Natural killer cell treated with Interleukin-12 subunit alpha and Interleukin-12 subunit beta and Interleukin-15 and Interleukin-18, amount 100 ng/mL, for 72 hours (primary cell): ENCODE data around the gene SLF2. TPM values are rescaled to one million over a fixed set of nuclear protein-coding genes. Genes with fewer than 3 reads are reported as not detected.

Experiments
- ATAC-seq, 2 donors: fragments of 150-1000 bp; cut with Tn5 transposase in 1 of 2; sonication (Bioruptor Pico), chemical (Tn5 transposase) in 1 of 2; 2 replicates each; pipeline ENCODE4 v1.10.0; 2021
- DNase-seq: peaks from one replicate; pipeline ENCODE4 v3.0.0; 2022; ENCODE audit warnings: low spot score
- H3K27ac Mint-ChIP-seq, 2 donors: 1 replicate in 1 of 2; 2 replicates in 1 of 2; pipeline ENCODE4 v1.8.0; 2022; ENCODE audit warnings: mixed read lengths in 2 of 2, mild to moderate bottlenecking in 1 of 2, moderate library complexity in 1 of 2
- H3K27me3 Mint-ChIP-seq, 2 donors: 1 replicate in 1 of 2; 2 replicates in 1 of 2; pipeline ENCODE4 v1.8.0; 2022; ENCODE audit warnings: mixed read lengths in 2 of 2
- H3K36me3 Mint-ChIP-seq: one replicate; pipeline ENCODE4 v1.8.0; 2022; ENCODE audit warnings: mixed read lengths
- H3K4me1 Mint-ChIP-seq, 2 donors: 1 replicate in 1 of 2; 2 replicates in 1 of 2; pipeline ENCODE4 v1.8.0; 2022; ENCODE audit warnings: low read depth in 2 of 2, mixed read lengths in 2 of 2, mild to moderate bottlenecking in 1 of 2
- H3K4me3 Mint-ChIP-seq: one replicate; pipeline ENCODE4 v1.8.0; 2022; ENCODE audit warnings: mixed read lengths
- H3K9me3 Mint-ChIP-seq: 2 replicates; pipeline ENCODE4 v1.8.0; 2022; ENCODE audit warnings: mixed read lengths
- total RNA-seq, 2 donors: library from RNA; stranded (reverse); gene quantifications; one replicate each; pipeline ENCODE4 v1.2.3, GENCODE V29; 2022

Gene SLF2
- total RNA-seq, 2 donors from 2014 or later: 27.8 to 44.3 TPM

DNA sequence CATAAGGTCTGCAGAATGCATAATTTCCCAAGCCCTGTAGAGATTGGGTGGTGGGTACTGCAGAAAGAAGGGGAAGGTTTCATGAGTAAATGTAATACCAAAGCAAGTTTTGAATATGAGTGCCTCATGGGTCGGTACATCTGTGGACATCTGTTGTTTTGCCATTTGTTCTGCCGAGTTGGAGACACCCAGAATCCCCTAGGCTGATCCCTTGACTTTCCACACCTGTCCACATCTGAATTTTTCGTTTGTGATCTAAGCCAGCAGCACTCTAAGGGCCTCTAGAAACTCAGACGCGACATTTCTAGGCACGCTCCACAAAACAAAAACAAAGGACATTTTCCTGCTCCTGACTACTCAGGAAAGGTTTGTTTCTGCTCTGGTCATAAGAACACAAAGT, 11.7 kb upstream of the SLF2 start:
- H3K4me1 Mint-ChIP-seq: no peaks in the 10 kb centered on the region
- ATAC-seq: no peak
- H3K9me3 Mint-ChIP-seq: no peaks in the 10 kb centered on the region
- H3K27ac Mint-ChIP-seq: no peak overlapping the region
- DNase-seq: no peak
- H3K36me3 Mint-ChIP-seq: no peaks in the 10 kb centered on the region
- H3K4me3 Mint-ChIP-seq: no peak overlapping the region
- peaks cover 5 to 12% of the 10 kb centered on the region in 2 donors for H3K27me3 Mint-ChIP-seq

DNA sequence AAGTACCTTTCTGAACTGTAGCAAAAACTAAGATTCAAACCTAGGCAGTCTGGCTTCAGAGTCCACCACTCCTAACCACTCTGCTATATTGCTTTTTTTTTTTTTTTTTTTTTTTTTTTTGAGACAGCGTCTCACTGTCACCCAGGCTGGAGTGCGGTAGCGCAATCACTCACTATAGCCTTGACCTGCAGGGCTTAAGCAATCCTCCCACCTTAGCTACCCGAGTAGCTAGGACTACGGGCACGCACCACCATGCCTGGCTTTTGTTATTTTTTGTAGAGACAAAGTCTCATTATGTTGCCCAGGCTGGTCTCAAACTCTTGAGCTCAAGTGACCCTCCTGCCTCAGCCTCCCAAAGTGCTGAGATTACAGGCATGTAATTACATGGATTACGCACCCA, 10.1 kb upstream of the SLF2 start:
- Mint-ChIP-seq H3K27ac (no peak overlapping the region), H3K4me1 (peaks cover 4 to 7% of the 10 kb centered on the region in 2 donors), H3K27me3 (peaks cover 5 to 11% of the 10 kb centered on the region in 2 donors), H3K4me3 (no peak overlapping the region), H3K36me3 (no peaks in the 10 kb centered on the region), H3K9me3 (no peaks in the 10 kb centered on the region)
- ATAC-seq (no peak), DNase-seq (no peak)

DNA sequence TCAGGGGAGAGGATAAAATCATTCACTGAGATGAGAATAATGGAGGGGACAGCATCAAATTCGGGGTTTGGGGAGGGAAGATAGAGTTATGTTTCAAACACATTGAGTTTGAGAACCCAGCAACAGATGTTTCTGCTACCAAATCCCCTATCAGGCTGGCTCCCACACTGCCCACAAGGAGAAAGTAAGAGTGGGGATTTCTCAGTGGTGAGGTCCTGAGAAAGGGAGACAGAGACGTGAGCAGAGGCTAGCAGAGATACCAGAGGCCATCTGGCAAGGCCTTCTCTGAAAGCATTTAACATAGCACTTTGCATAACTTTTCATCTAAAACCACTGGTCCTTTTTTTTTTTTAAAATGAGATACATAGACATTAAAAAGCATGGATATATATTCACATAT, 7.8 kb upstream of the SLF2 start:
- H3K36me3 Mint-ChIP-seq: no peaks in the 10 kb centered on the region
- no peak for ATAC-seq
- H3K27me3 Mint-ChIP-seq: peaks cover 0 to 7% of the 10 kb centered on the region in 2 donors

DNA sequence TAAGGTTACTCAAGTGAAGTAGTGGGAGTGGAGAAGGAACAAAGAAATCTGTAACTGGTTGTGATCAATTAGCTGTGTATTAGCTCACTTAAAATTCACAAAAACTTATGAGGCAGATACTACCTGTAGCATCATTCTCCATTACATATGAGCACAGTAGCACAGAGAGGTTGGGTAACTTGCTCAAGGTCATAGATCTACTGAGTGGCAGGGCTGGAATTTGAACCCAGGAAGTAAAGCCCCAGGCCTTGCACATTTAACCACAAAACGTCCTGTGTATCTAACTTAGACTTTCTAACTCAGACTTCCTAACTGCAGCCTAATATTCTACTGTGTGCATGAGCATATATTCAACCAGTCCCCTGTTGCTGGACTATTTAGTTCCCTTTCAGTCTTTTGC, 5.6 kb upstream of the SLF2 start:
- no peaks in the 10 kb centered on the region for H3K9me3 Mint-ChIP-seq
- no peak overlapping the region for H3K27ac Mint-ChIP-seq
- H3K4me1 Mint-ChIP-seq: peaks cover 7 to 26% of the 10 kb centered on the region in 2 donors
- DNase-seq (no peak), ATAC-seq (peak; percentile 61 to 70)
- H3K36me3 Mint-ChIP-seq: no peaks in the 10 kb centered on the region
- peaks cover 0 to 2% of the 10 kb centered on the region in 2 donors for H3K27me3 Mint-ChIP-seq
- peak overlapping the region; percentile 27 for H3K4me3 Mint-ChIP-seq

More for the DNA sequence above, 7.8 kb upstream of the SLF2 start:
- no peaks in the 10 kb centered on the region for H3K9me3 Mint-ChIP-seq
- peaks cover 7 to 13% of the 10 kb centered on the region in 2 donors for H3K4me1 Mint-ChIP-seq
- no peak overlapping the region for H3K4me3 Mint-ChIP-seq
- no peak for DNase-seq
- no peak overlapping the region for H3K27ac Mint-ChIP-seq

DNA sequence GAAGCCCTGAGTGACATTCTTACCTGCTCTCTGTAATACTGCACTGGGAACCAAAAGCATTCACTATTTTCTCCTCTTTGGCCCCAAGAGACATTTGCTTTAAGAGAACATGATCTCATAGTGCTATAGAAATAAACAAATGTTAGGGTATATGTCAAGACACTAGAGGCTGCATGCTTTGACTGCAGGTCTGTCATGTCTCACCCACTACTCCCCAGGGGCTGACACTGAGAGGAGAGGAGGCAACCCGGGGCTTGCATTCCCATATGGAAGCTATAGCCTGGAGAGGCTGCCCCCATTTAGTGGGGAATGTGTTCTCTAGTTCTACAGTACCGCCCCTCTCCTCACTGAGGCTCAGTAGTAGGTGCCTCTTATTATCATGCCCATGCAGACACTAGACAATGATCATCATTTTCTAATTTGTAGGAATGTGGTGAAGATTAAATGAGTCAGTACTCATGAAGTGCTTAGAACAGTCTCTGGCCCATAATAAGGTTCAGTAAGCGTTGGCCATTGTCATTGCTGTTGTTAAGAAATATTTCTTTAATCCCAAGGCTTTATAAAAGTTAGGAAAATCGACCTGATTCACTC, 4.9 kb upstream of the SLF2 start:
- Mint-ChIP-seq H3K27me3 (peaks cover 0 to 2% of the 10 kb centered on the region in 2 donors), H3K4me1 (peaks cover 7 to 28% of the 10 kb centered on the region in 2 donors), H3K4me3 (no peak overlapping the region), H3K27ac (no peak overlapping the region), H3K9me3 (no peaks in the 10 kb centered on the region), H3K36me3 (no peaks in the 10 kb centered on the region)
- DNase-seq (no peak), ATAC-seq (no peak)

DNA sequence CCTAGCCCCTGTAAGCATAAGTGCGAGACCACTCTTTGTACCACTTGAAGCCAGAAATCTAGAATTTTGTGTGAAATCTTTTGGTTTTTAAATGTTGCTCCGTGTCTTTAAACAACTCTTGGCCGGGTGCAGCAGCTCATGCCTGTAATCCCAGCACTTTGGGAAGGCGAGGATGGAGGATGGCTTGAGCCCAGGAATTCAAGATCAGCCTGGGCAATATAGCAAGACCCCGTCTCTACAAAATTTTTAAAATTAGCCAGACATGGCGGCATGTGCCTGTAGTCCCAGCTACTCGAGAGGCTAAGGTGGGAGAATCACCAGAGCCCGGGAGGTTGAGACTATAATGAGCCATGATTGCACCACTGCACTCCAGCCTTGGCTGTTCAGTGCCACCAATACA, 4.4 kb upstream of the SLF2 start:
- ATAC-seq: no peak
- Mint-ChIP-seq H3K4me3 (no peak overlapping the region), H3K36me3 (no peaks in the 10 kb centered on the region), H3K9me3 (no peaks in the 10 kb centered on the region), H3K4me1 (peaks cover 10 to 33% of the 10 kb centered on the region in 2 donors), H3K27ac (no peak overlapping the region), H3K27me3 (peaks cover 0 to under 1% of the 10 kb centered on the region in 2 donors)
- no peak for DNase-seq

DNA sequence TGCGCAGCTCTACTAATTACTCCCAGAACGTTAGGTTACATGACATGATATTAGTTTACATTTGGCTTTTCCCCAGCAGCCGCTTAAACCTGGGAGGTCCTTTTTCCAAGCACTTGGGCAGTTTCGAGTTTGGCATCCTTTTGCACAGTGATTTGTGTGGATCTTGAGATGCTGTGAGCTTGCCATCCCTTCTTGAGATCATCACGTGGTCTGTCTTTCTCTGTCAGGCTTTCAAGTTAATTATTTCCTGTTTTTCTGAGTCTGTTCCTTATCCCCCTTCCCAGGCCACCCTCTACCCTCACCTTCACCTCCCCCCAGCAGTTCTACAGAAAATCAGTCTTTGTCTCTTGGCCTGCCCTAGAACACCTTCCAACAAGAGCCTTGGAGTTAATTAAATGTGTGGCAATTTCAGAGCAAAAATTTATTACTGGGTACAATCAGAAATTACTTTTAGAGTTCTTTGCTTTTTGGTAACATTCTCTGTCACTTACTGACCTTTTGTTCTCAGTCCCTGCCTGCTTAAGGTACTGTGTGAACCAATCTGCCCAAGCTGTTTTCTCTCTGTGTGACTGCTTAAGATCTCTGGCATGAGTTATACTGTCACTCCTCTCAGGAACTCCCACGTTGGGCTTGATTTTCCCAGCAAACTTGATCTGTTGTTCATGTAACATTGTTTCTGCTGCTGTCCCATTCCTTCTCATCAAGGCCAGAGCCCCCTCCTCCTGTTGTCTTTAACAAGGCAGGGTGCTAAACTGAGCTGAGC, 3.1 kb upstream of the SLF2 start:
- DNase-seq: no peak
- Mint-ChIP-seq H3K4me3 (no peak overlapping the region), H3K4me1 (peaks cover 19 to 45% of the 10 kb centered on the region in 2 donors), H3K27me3 (no peaks in the 10 kb centered on the region), H3K27ac (peak overlapping the region in 1 of 2 donors; percentile 4), H3K9me3 (no peaks in the 10 kb centered on the region), H3K36me3 (peaks cover 5% of the 10 kb centered on the region)
- ATAC-seq: no peak

DNA sequence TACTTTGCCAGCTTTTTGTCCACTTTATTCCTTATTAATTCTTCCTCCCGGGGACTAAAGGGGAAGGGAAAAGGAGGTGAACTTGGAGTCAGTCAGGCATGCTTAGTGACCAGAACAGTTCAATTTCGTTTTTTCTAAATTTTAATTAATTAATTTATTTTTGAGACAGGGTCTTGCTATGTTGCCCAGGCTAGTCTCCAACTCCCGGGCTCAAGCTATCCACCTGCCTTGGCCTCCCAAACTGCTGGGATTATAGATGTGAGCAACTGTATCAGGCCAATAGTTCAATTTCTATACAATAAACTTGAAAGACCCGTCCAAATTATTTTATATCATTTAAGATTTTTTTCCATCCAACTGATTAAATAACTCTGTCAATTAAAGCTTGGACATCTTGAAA, 1.3 kb upstream of the SLF2 start:
- peak overlapping the region; percentile 99 for H3K4me3 Mint-ChIP-seq
- no peaks in the 10 kb centered on the region for H3K9me3 Mint-ChIP-seq
- no peaks in the 10 kb centered on the region for H3K27me3 Mint-ChIP-seq
- ATAC-seq (no peak), DNase-seq (no peak)
- peak overlapping the region in 1 of 2 donors; percentile 99 for H3K27ac Mint-ChIP-seq
- peaks cover 7% of the 10 kb centered on the region for H3K36me3 Mint-ChIP-seq
- peaks cover 28 to 54% of the 10 kb centered on the region in 2 donors for H3K4me1 Mint-ChIP-seq

DNA sequence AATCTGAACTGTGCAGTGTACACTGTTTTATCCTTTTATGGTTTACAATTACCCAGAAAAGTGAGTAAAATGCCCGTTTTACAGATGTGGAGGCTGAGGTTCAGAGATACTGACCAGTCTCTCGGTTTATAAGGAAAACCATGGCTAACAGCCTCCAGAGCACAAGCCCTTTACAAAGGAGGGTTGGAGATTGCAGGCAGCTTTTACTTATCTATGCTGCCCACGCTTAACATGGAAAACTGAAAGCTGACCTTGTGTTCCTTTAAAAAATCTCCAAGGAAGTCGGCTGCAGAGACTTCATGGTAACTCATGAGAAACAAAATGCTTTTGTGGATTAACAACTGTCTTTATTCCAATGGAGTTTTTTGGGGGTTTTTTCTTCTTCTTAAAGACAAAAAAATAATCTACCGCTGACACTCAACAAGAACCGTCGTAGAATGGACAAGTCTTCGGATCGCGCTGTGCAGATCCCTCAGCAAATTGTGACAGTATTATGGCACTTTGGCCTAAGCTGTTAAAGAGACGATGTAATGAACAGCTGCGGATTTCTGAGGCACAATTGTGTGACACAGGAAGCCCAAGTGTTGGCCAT, 654 bp upstream of the SLF2 start:
- peak overlapping the region; percentile 99 for H3K4me3 Mint-ChIP-seq
- no peaks in the 10 kb centered on the region for H3K9me3 Mint-ChIP-seq
- H3K27ac Mint-ChIP-seq: peak overlapping the region; percentile 97 to 99
- peaks cover 31 to 58% of the 10 kb centered on the region in 2 donors for H3K4me1 Mint-ChIP-seq
- no peaks in the 10 kb centered on the region for H3K27me3 Mint-ChIP-seq
- ATAC-seq: no peak
- H3K36me3 Mint-ChIP-seq: peaks cover 13% of the 10 kb centered on the region
- DNase-seq: no peak

DNA sequence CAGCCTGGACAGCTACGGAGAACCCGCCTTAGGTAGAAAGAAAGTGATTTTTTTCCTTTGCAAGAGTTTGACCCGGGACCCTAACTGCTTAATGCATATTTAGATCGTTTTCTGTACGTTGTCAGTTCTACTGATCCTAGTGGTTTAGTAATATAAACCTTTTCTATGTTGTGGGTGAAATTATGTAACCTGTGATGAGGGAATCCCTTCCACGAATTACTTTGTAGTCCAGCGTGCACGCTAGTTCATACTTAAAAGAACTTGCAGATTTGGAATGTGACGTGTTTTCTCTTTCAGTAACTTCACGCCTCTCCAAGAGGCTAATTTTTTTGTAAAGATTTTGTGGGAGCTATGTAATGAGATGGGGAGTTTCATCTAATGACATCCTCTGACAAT, 705 bp downstream of the SLF2 start:
- Mint-ChIP-seq H3K4me1 (peaks cover 25 to 49% of the 10 kb centered on the region in 2 donors), H3K27ac (peak overlapping the region; percentile 97 to 99), H3K36me3 (peaks cover 13% of the 10 kb centered on the region), H3K4me3 (peak overlapping the region; percentile 99), H3K9me3 (no peaks in the 10 kb centered on the region), H3K27me3 (no peaks in the 10 kb centered on the region)
- ATAC-seq (no peak), DNase-seq (no peak)

DNA sequence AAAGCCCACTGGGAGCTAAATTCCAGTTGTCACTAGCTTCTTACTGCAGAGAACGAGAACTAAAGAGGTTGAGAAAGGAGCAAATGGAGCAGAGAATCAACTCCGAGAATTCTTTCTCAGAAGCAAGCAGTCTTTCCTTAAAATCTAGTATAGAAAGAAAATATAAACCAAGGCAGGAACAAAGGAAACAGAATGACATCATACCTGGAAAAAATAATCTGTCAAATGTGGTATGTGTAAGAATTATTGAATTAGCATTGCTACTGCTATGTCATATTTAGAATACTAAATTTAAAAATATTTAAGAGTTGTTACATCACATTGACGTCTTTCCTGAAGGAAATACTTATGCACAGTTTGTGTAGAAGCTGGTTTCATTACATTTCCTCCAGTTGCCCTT, 4.3 kb downstream of the SLF2 start:
- Mint-ChIP-seq H3K27me3 (no peaks in the 10 kb centered on the region), H3K27ac (peak overlapping the region in 1 of 2 donors; percentile 38), H3K4me3 (no peak overlapping the region), H3K36me3 (peaks cover 18% of the 10 kb centered on the region), H3K4me1 (peaks cover 25 to 35% of the 10 kb centered on the region in 2 donors), H3K9me3 (no peaks in the 10 kb centered on the region)
- ATAC-seq: no peak
- DNase-seq: no peak

DNA sequence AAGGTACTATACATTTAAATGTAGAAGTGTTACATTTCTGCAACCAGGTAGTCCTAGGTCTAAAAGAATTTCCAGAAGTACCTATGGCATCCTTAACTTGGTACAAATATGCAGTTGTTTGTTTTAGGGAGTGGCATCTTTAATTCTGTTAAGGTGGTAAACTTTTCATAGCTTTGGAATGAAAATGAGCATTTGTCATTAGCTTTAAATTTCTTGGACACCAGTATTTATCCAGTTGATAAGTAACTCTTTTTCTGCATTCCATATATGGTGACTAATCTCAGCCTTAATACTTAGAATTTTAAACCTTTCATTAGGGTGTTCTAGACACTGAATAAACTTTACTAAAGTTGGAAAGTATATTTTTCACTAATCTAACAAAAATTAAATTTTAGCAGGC, 10.8 kb downstream of the SLF2 start:
- Mint-ChIP-seq H3K27ac (no peak overlapping the region), H3K4me3 (no peak overlapping the region), H3K4me1 (peaks cover 5 to 6% of the 10 kb centered on the region in 2 donors), H3K9me3 (no peaks in the 10 kb centered on the region), H3K27me3 (no peaks in the 10 kb centered on the region), H3K36me3 (peaks cover 33% of the 10 kb centered on the region)
- no peak for ATAC-seq
- no peak for DNase-seq

DNA sequence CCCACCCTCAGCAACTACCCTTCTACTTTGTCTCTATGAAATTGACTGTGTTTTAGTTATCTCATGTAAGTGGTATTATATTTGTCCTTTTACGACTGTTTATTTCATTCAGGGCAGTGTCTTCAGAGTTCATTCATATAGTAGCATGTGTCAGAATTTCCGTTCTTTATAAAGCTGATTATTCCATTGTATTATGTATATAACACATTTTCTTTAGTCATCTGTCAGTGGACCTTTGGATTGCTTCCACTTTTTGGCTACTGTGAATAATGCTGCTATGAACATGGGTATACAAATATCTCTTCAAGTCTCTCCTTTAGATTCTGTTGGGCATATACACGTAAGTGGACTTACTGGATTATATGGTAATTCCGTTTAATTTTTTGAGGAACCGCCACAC, 14.5 kb downstream of the SLF2 start:
- H3K9me3 Mint-ChIP-seq: no peaks in the 10 kb centered on the region
- H3K27me3 Mint-ChIP-seq: no peaks in the 10 kb centered on the region
- DNase-seq: no peak
- H3K4me1 Mint-ChIP-seq: peaks cover 5 to 6% of the 10 kb centered on the region in 2 donors
- peaks cover 41% of the 10 kb centered on the region for H3K36me3 Mint-ChIP-seq
- no peak for ATAC-seq
- H3K4me3 Mint-ChIP-seq: no peak overlapping the region
- H3K27ac Mint-ChIP-seq: no peak overlapping the region

DNA sequence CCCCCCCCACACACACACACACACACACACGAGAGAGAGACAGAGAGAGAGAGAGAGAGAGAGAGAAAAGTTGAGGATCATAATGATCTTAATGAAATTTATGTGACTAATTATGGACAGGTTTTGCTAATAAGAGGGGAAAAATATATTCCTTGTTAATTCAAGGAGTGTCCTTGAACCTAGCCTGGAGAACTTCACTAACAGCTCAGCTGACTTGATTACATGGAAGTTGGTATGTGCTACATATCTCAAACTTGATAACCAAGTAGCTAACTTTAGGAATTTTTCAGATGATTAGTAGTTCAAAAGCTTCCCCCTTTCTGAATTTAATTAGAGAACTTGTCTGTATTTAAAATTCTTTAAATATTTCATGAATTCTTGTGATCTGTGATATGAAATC, 15.3 kb downstream of the SLF2 start:
- ATAC-seq (no peak), DNase-seq (no peak)
- peaks cover 5 to 6% of the 10 kb centered on the region in 2 donors for H3K4me1 Mint-ChIP-seq
- H3K36me3 Mint-ChIP-seq: peaks cover 45% of the 10 kb centered on the region
- no peak overlapping the region for H3K4me3 Mint-ChIP-seq
- H3K27me3 Mint-ChIP-seq: no peaks in the 10 kb centered on the region
- no peaks in the 10 kb centered on the region for H3K9me3 Mint-ChIP-seq
- no peak overlapping the region for H3K27ac Mint-ChIP-seq
